ENCODE results near the gene SETD1A. TPM values are rescaled to one million over a fixed set of nuclear protein-coding genes. Genes with fewer than 3 reads are reported as not detected.

The SETD1A gene
- total and polyA plus RNA-seq, 9 of the 15 experiments (the other 6 are each of a cell fraction or from before 2014, with no cell fraction given) = 0.08 to 36.0 (median 4.2) TPM

GRCh38 chr16:30947859-30948666 lies 9.5 kb upstream of the SETD1A start (continued):
- TF ChIP-seq E2F8 (IDR thresholded peaks at IDR 0.05; ENCODE audit: low read depth, partially characterized antibody) (no peak), RBFOX2 (IDR thresholded peaks at IDR 0.05; ENCODE audit: low read depth, low read length) (no peak), HDAC8 (tag; IDR thresholded peaks at IDR 0.05) (no peak), ZNF143 (CRISPR knock-in tag; IDR thresholded peaks at IDR 0.05) (no peak), TSHZ1 (CRISPR knock-in tag; IDR thresholded peaks at IDR 0.05) (no peak), TARDBP (IDR thresholded peaks at IDR 0.05) (no peak), KDM5B (IDR thresholded peaks at IDR 0.05; ENCODE audit: insufficient replicate concordance, low read depth, low read length) (no peak), XRCC3 (IDR thresholded peaks at IDR 0.05) (no peak), TAF15 (IDR thresholded peaks at IDR 0.05; ENCODE audit: low read depth, low read length) (no peak), HDAC1 (IDR thresholded peaks at IDR 0.05) (no peak), ZNF695 (CRISPR knock-in tag; IDR thresholded peaks at IDR 0.05) (no peak), MYBL2 (IDR thresholded peaks at IDR 0.05; ENCODE audit: low read depth) (no peak), MYBL2 (CRISPR knock-in tag; IDR thresholded peaks at IDR 0.05; ENCODE audit: borderline replicate concordance) (no peak), POLR2B (IDR thresholded peaks at IDR 0.05; ENCODE audit: low read depth, partially characterized antibody) (no peak), CUX1 (CRISPR knock-in tag; IDR thresholded peaks at IDR 0.05) (no peak), NBN (IDR thresholded peaks at IDR 0.05; ENCODE audit: low read depth) (no peak), GTF2F1 (IDR thresholded peaks at IDR 0.05; ENCODE audit: low read depth, low read length) (no peak)
